Fibroblast of gingiva (primary cell): ENCODE measurements around the gene MAD2L2.

Experiments
- DNase-seq: peaks from one replicate; pipeline ENCODE4 v3.0.0-alpha.2; 2011; ENCODE audit warnings: low read depth

The MAD2L2 gene

GRCh38 chr1:11681071-11681771 lies at the start of gene MAD2L2:
TSS of gene MAD2L2 (minus strand) at chr1:11681148. CDS start at chr1:11680601, 547 bp downstream.
- DNase-seq, result peak; percentile 74

- peak; percentile 34 for DNase-seq
Measured at GRCh38 chr1:11730429-11730891, 49.5 kb upstream of the MAD2L2 start.

- no peak for DNase-seq
Measured at GRCh38 chr1:11729498-11730428, 48.8 kb upstream of the MAD2L2 start.

GRCh38 chr1:11729155-11729497 lies 48.2 kb upstream of the MAD2L2 start:
- no peak for DNase-seq

GRCh38 chr1:11728126-11728806 lies 47.3 kb upstream of the MAD2L2 start:
- no peak for DNase-seq

- no peak for DNase-seq
Measured at GRCh38 chr1:11727119-11727518, 46.2 kb upstream of the MAD2L2 start.

- no peak for DNase-seq
Measured at GRCh38 chr1:11725616-11726015, 44.7 kb upstream of the MAD2L2 start.

- DNase-seq, result no peak
Measured at GRCh38 chr1:11722538-11722937, 41.6 kb upstream of the MAD2L2 start.

- no peak for DNase-seq
Measured at GRCh38 chr1:11721311-11721710, 40.4 kb upstream of the MAD2L2 start.

GRCh38 chr1:11720525-11720924 lies 39.6 kb upstream of the MAD2L2 start:
- no peak for DNase-seq

- DNase-seq, result no peak
Measured at GRCh38 chr1:11720033-11720376, 39.1 kb upstream of the MAD2L2 start.

- DNase-seq, result peak; percentile 59
Measured at GRCh38 chr1:11719313-11720032, 38.5 kb upstream of the MAD2L2 start.

- DNase-seq, result no peak
Measured at GRCh38 chr1:11714831-11715575, 34.1 kb upstream of the MAD2L2 start.

GRCh38 chr1:11713095-11713494 lies 32.1 kb upstream of the MAD2L2 start:
- no peak for DNase-seq

GRCh38 chr1:11712285-11712684 lies 31.3 kb upstream of the MAD2L2 start:
- DNase-seq, result no peak

GRCh38 chr1:11711490-11711889 lies 30.5 kb upstream of the MAD2L2 start:
- no peak for DNase-seq

- no peak for DNase-seq
Measured at GRCh38 chr1:11708554-11709350, 27.8 kb upstream of the MAD2L2 start.

- no peak for DNase-seq
Measured at GRCh38 chr1:11707621-11708276, 26.8 kb upstream of the MAD2L2 start.

GRCh38 chr1:11706292-11706691 lies 25.3 kb upstream of the MAD2L2 start:
- no peak for DNase-seq

- DNase-seq, result no peak
Measured at GRCh38 chr1:11705596-11705995, 24.6 kb upstream of the MAD2L2 start.
